ENCODE data around the gene TMOD3.

Gene TMOD3

GRCh38 chr15:51842852-51843737 lies 13.6 kb downstream of the TMOD3 start:
- peaks cover 28% of the 10 kb centered on the region for H3K4me1 Mint-ChIP-seq
- TF ChIP-seq CTCF (IDR thresholded peaks at IDR 0.05; ENCODE audit: unreplicated experiment in 3 of 3): no peak
- H3K27me3 Mint-ChIP-seq (ENCODE audit: low read depth): no peaks in the 10 kb centered on the region
- no peaks in the 10 kb centered on the region for H3K36me3 Mint-ChIP-seq (ENCODE audit: low read depth)
- no peak overlapping the region for H3K4me3 Mint-ChIP-seq
- peak overlapping the region; percentile 50 to 88 (median 64) for H3K27ac Mint-ChIP-seq
- no peaks in the 10 kb centered on the region for H3K9me3 Mint-ChIP-seq

GRCh38 chr15:51844747-51845426 lies 15.4 kb downstream of the TMOD3 start:
- H3K4me3 Mint-ChIP-seq: no peak overlapping the region
- H3K27ac Mint-ChIP-seq: peak overlapping the region; percentile 24 to 54 (median 40)
- no peak for TF ChIP-seq CTCF (IDR thresholded peaks at IDR 0.05; ENCODE audit: unreplicated experiment in 3 of 3)
- H3K27me3 Mint-ChIP-seq (ENCODE audit: low read depth): no peaks in the 10 kb centered on the region
- peaks cover 35% of the 10 kb centered on the region for H3K4me1 Mint-ChIP-seq
- peaks cover 7% of the 10 kb centered on the region for H3K36me3 Mint-ChIP-seq (ENCODE audit: low read depth)
- H3K9me3 Mint-ChIP-seq: no peaks in the 10 kb centered on the region

- H3K9me3 Mint-ChIP-seq: no peaks in the 10 kb centered on the region
- no peak overlapping the region for H3K4me3 Mint-ChIP-seq
- H3K27me3 Mint-ChIP-seq (ENCODE audit: low read depth): no peaks in the 10 kb centered on the region
- H3K4me1 Mint-ChIP-seq: peaks cover 39% of the 10 kb centered on the region
- peaks cover 7% of the 10 kb centered on the region for H3K36me3 Mint-ChIP-seq (ENCODE audit: low read depth)
- H3K27ac Mint-ChIP-seq: peak overlapping the region; percentile 39 to 86 (median 64)
- TF ChIP-seq CTCF (IDR thresholded peaks at IDR 0.05; ENCODE audit: unreplicated experiment in 3 of 3): no peak
These were observed 16.6 kb downstream of the TMOD3 start for GRCh38 chr15:51846066-51846462.

- H3K4me3 Mint-ChIP-seq: no peak overlapping the region
- no peak for TF ChIP-seq CTCF (IDR thresholded peaks at IDR 0.05; ENCODE audit: unreplicated experiment in 3 of 3)
- no peaks in the 10 kb centered on the region for H3K9me3 Mint-ChIP-seq
- H3K36me3 Mint-ChIP-seq (ENCODE audit: low read depth): peaks cover 7% of the 10 kb centered on the region
- H3K27ac Mint-ChIP-seq: peak overlapping the region; percentile 39 to 86 (median 64)
- no peaks in the 10 kb centered on the region for H3K27me3 Mint-ChIP-seq (ENCODE audit: low read depth)
- peaks cover 39% of the 10 kb centered on the region for H3K4me1 Mint-ChIP-seq
These were observed 17.2 kb downstream of the TMOD3 start for GRCh38 chr15:51846463-51847230.

- Mint-ChIP-seq H3K4me1 (peaks cover 32% of the 10 kb centered on the region), H3K4me3 (no peak overlapping the region), H3K27me3 (ENCODE audit: low read depth) (no peaks in the 10 kb centered on the region), H3K9me3 (no peaks in the 10 kb centered on the region), H3K27ac (no peak overlapping the region), H3K36me3 (ENCODE audit: low read depth) (peaks cover 7% of the 10 kb centered on the region)
- TF ChIP-seq CTCF (IDR thresholded peaks at IDR 0.05; ENCODE audit: unreplicated experiment in 3 of 3): no peak
These were observed 19.4 kb downstream of the TMOD3 start for GRCh38 chr15:51848811-51849210.

All from nephron (organoid).